Measurements from ENCODE around the gene MRPL54.

GRCh38 chr19:3719868-3720267 lies 42.6 kb upstream of the MRPL54 start:
- no peak for TF ChIP-seq CTCF (IDR thresholded peaks at IDR 0.05; ENCODE audit: poor library complexity)
- no peak for TF ChIP-seq EZH2 (IDR thresholded peaks at IDR 0.05; ENCODE audit: borderline replicate concordance)
- TF ChIP-seq EZH2phosphoT487 (IDR thresholded peaks at IDR 0.05; ENCODE audit: low read depth, severe bottlenecking, unreplicated experiment): no peak

Measured in hepatocyte (in vitro differentiated cells).